AG04450 (cell line): ENCODE data around the gene LRMDA. TPM values are rescaled to one million over a fixed set of nuclear protein-coding genes. Genes with fewer than 3 reads are reported as not detected.

Experiments used
- CTCF ChIA-PET: fragments of 300-600, 350-600 bp; formaldehyde crosslinking; extraction: SDS; loops from one replicate; lab custom pipeline; 2022; ENCODE audit warnings: antibody characterized with exemption, inconsistent platforms; lab: Charles Lee
- POLR2A ChIA-PET: fragments of 350-600 bp; formaldehyde crosslinking; extraction: SDS; loops from one replicate; lab custom pipeline; 2021; ENCODE audit warnings: antibody characterized with exemption, inconsistent platforms; lab: Yijun Ruan, JAX
- DNase-seq: peaks from one replicate; pipeline ENCODE4 v3.0.0-alpha.2; 2011; ENCODE audit warnings: low read depth, low spot score
- H3K27ac ChIP-seq: one replicate; pipeline ENCODE4 v1.5.1; 2012; ENCODE audit warnings: low read depth, low read length, control low read depth
- H3K27me3 ChIP-seq: one replicate; pipeline ENCODE4 v1.6.0; 2012; ENCODE audit warnings: low read length; ENCODE audit not compliant: control insufficient read depth, insufficient read depth
- H3K4me3 ChIP-seq: 2 replicates; pipeline ENCODE4 v1.5.1; 2011; ENCODE audit warnings: mild to moderate bottlenecking, low read depth, low read length, control low read depth
- H3K9me3 ChIP-seq: 2 replicates; pipeline ENCODE4 v1.5.1; 2012; ENCODE audit warnings: low read length; ENCODE audit not compliant: control insufficient read depth, insufficient read depth
- polyA plus RNA-seq: library from polyadenylated mRNA; depleted of rRNA; stranded (reverse); fragments of >200 nt; gene quantifications from 2 replicates; pipeline ENCODE4 v1.2.3, GENCODE V29; 2011
- TF ChIP-seq, protein P1 (sequence below): IDR thresholded peaks from 2 replicates; pipeline ENCODE4 v1.5.1; 2011; ENCODE audit warnings: low read depth, low read length, control low read depth, inconsistent platforms

The LRMDA gene
- polyA plus RNA-seq, 1 experiment, result 0.12 TPM

GRCh38 chr10:75470901-75471300 lies 39.5 kb downstream of the LRMDA start:
- no peak overlapping the region for H3K27ac ChIP-seq
- H3K4me3 ChIP-seq, result no peak overlapping the region
- TF ChIP-seq, protein P1, sequence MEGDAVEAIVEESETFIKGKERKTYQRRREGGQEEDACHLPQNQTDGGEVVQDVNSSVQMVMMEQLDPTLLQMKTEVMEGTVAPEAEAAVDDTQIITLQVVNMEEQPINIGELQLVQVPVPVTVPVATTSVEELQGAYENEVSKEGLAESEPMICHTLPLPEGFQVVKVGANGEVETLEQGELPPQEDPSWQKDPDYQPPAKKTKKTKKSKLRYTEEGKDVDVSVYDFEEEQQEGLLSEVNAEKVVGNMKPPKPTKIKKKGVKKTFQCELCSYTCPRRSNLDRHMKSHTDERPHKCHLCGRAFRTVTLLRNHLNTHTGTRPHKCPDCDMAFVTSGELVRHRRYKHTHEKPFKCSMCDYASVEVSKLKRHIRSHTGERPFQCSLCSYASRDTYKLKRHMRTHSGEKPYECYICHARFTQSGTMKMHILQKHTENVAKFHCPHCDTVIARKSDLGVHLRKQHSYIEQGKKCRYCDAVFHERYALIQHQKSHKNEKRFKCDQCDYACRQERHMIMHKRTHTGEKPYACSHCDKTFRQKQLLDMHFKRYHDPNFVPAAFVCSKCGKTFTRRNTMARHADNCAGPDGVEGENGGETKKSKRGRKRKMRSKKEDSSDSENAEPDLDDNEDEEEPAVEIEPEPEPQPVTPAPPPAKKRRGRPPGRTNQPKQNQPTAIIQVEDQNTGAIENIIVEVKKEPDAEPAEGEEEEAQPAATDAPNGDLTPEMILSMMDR, result no peak
- H3K9me3 ChIP-seq, result no peaks in the 10 kb centered on the region
- POLR2A ChIA-PET, result interaction anchor here (0.7 kb wide), 1 partner anchor 1072 kb away, joined by 3 read pairs; no protein-coding TSS in a partner anchor
- CTCF ChIA-PET, result no interaction called here
- peaks cover 5% of the 10 kb centered on the region for H3K27me3 ChIP-seq
- no peak for DNase-seq

DNA sequence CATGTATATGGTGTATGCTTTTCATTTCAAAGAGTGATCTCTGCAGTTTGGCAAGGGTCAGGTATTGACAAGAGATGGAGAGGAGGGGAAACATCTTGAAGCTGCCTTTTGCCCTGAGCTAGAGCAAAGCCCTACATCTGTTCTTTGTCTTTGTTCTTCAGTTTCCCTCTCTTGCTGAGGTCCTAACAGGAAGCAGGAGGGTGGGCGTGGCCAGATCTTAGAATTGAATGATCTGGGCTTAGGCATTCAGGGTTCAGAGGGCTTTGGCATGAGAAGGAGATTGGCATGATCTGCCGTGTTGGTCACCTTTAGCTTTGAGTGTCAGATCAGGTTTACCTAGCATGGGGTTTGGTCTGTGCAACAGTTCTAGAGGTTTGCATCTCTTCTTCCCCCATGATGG lies 41.3 kb downstream of the LRMDA start:
- Histone ChIP-seq H3K27me3 (peaks cover 5% of the 10 kb centered on the region), H3K4me3 (no peak overlapping the region), H3K9me3 (no peaks in the 10 kb centered on the region), H3K27ac (no peak overlapping the region)
- DNase-seq, result no peak
- TF ChIP-seq, protein P1, result no peak
- ChIA-PET CTCF (no interaction called here), POLR2A (no interaction called here)

- TF ChIP-seq, protein P1, result no peak
- ChIA-PET POLR2A (no interaction called here), CTCF (no interaction called here)
- no peak for DNase-seq
- H3K4me3 ChIP-seq, result no peak overlapping the region
- H3K27ac ChIP-seq, result no peak overlapping the region
- H3K9me3 ChIP-seq, result no peaks in the 10 kb centered on the region
- peaks cover 8% of the 10 kb centered on the region for H3K27me3 ChIP-seq
Measured at GRCh38 chr10:75474106-75474505, 42.7 kb downstream of the LRMDA start.

DNA sequence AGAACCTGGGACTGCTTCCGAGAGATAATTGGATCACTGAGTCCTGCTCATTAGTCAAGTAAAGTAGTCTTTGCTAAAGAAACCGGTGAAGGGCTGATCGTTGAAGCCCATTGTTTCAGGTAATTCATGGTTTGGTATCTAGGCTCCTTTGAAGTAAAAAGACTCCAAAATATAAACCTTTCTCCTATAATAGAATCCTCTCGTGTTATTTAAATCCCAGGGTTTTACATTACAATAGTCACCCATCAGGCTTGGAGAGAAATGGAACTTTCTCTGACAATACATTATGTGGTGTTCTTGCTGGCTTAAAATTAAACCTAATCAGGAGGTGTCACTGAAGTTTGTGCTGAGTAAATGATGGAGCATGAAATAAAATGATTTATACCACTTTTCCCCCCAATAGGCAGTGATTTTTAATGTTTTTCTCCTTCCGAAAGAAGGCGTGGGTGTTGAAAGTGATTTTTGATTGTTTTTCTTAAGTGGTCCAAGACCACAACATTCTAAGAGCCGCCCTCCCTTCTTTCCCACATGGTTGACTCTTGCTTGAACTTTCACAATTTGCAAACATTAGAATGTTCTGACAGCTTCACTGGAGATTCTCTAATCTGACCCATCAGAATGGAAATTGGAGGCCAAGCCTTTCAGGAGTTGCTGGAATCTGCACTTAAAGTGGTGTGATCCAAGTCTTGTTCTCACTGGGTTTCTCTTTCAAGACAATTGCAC lies 44.2 kb downstream of the LRMDA start:
- peaks cover 6% of the 10 kb centered on the region for H3K27me3 ChIP-seq
- TF ChIP-seq, protein P1, result no peak
- H3K9me3 ChIP-seq, result no peaks in the 10 kb centered on the region
- ChIA-PET CTCF (no interaction called here), POLR2A (no interaction called here)
- no peak overlapping the region for H3K4me3 ChIP-seq
- DNase-seq, result no peak
- H3K27ac ChIP-seq, result no peak overlapping the region

DNA sequence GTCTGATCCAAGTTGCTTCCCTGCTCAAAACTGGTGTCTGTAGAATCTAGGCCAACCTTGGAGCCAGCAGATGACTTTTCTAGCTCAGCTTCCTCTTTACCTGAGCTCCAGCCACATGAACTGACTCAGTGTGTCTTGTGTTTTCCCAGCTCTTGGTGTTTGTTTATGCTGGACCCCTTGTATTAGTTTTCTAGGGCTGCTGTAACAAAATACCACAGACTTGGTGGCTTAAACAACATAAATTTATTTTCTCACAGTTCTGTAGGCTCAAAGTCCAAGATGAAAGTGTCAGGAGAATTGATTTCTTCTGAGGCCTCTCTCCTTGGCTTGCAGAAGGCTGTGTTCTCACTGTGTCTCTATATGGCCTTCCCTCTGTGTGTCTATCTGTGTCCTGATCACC lies 45.1 kb downstream of the LRMDA start:
- POLR2A ChIA-PET, result no interaction called here
- CTCF ChIA-PET, result no interaction called here
- TF ChIP-seq, protein P1, result no peak
- no peak overlapping the region for H3K4me3 ChIP-seq
- no peaks in the 10 kb centered on the region for H3K9me3 ChIP-seq
- H3K27me3 ChIP-seq, result peaks cover 6% of the 10 kb centered on the region
- no peak overlapping the region for H3K27ac ChIP-seq
- no peak for DNase-seq
